ENCODE results near the gene PDP2.

Gene PDP2

GRCh38 chr16:66924527-66925321, 44.4 kb downstream of the PDP2 start:
- peak overlapping the region; percentile 32 for H3K4me3 ChIP-seq (ENCODE audit: control insufficient read depth, low read depth, low read length)
- TF ChIP-seq CTCF (IDR thresholded peaks at IDR 0.05; ENCODE audit: control insufficient read depth, insufficient read depth, low read depth, low read length, missing control alignments), result peak; percentile 18
- DNase-seq (ENCODE audit: low read depth), result no peak

- TF ChIP-seq CTCF (IDR thresholded peaks at IDR 0.05; ENCODE audit: control insufficient read depth, insufficient read depth, low read depth, low read length, missing control alignments), result no peak
- DNase-seq (ENCODE audit: low read depth), result no peak
- H3K4me3 ChIP-seq (ENCODE audit: control insufficient read depth, low read depth, low read length), result peak within 1 kb of the TSS; percentile 32
Measured at GRCh38 chr16:66925322-66925840, 45.1 kb downstream of the PDP2 start, which contains the start of gene RRAD. TSS of gene RRAD (minus strand) at chr16:66925535. CDS start at chr16:66925179, 356 bp downstream.

- no peak for DNase-seq (ENCODE audit: low read depth)
- no peak overlapping the region for H3K4me3 ChIP-seq (ENCODE audit: control insufficient read depth, low read depth, low read length)
- no peak for TF ChIP-seq CTCF (IDR thresholded peaks at IDR 0.05; ENCODE audit: control insufficient read depth, insufficient read depth, low read depth, low read length, missing control alignments)
Measured at GRCh38 chr16:66926171-66926947, 46.0 kb downstream of the PDP2 start.

GRCh38 chr16:66926961-66927436, 46.7 kb downstream of the PDP2 start:
- TF ChIP-seq CTCF (IDR thresholded peaks at IDR 0.05; ENCODE audit: control insufficient read depth, insufficient read depth, low read depth, low read length, missing control alignments), result no peak
- H3K4me3 ChIP-seq (ENCODE audit: control insufficient read depth, low read depth, low read length), result no peak overlapping the region
- DNase-seq (ENCODE audit: low read depth), result peak; percentile 55

GRCh38 chr16:66927918-66928649, 47.8 kb downstream of the PDP2 start:
- DNase-seq (ENCODE audit: low read depth), result no peak
- no peak for TF ChIP-seq CTCF (IDR thresholded peaks at IDR 0.05; ENCODE audit: control insufficient read depth, insufficient read depth, low read depth, low read length, missing control alignments)
- H3K4me3 ChIP-seq (ENCODE audit: control insufficient read depth, low read depth, low read length), result no peak overlapping the region

All from AG09309 (cell line).